Endothelial cell of umbilical vein (primary cell): ENCODE data around the gene NGEF. TPM values are rescaled to one million over a fixed set of nuclear protein-coding genes. Genes with fewer than 3 reads are reported as not detected.

Experiments used
- BruUV-seq: library from RNA; stranded (reverse); fragments of 400-500 nt; replicated peaks from 2 replicates; lab custom pipeline; 2021; lab: Mats Ljungman, UMichigan
- CTCF ChIA-PET: fragments of 300-600, 350-600 bp; sonication (Branson Sonifier 250); formaldehyde crosslinking; loops from one replicate; lab custom pipeline; 2021; ENCODE audit warnings: antibody characterized with exemption, inconsistent platforms; lab: Charles Lee
- POLR2A ChIA-PET: fragments of 300-600, 350-600 bp; sonication (Branson Sonifier 250); formaldehyde crosslinking; loops from one replicate; lab custom pipeline; 2021; ENCODE audit warnings: antibody characterized with exemption, inconsistent platforms; lab: Charles Lee
- DNase-seq: peaks from one replicate; pipeline ENCODE4 v3.0.0-alpha.2; 2011; ENCODE audit warnings: low read depth, low spot score
- FAIRE-seq: peaks from 2 replicates; lab custom pipeline; 2011; peaks lifted over from hg19 to GRCh38; lab: Jason Lieb, UNC
- H2AFZ ChIP-seq: 2 replicates; pipeline ENCODE4 v1.6.0; 2012; ENCODE audit warnings: low read depth, low read length, control low read depth, inconsistent platforms
- H3K27ac ChIP-seq: 2 replicates; pipeline ENCODE4 v1.5.1; 2011; ENCODE audit warnings: low read depth, mild to moderate bottlenecking, control low read depth, low read length, moderate library complexity; ENCODE audit not compliant: insufficient read depth
- H3K27me3 ChIP-seq, 2 experiments: 2 replicates each; pipeline versions ENCODE4 v1.6.0 to v1.6.1; 2011; ENCODE audit warnings: low read length in 2 of 2, mixed read lengths in 1 of 2; ENCODE audit not compliant: control insufficient read depth in 2 of 2, insufficient read depth in 2 of 2
- H3K36me3 ChIP-seq, 2 experiments: 2 replicates in 1 of 2; 3 replicates in 1 of 2; pipeline ENCODE4 v1.5.1; 2011; ENCODE audit warnings: low read length in 2 of 2, mild to moderate bottlenecking in 1 of 2, moderate library complexity in 1 of 2; ENCODE audit not compliant: control insufficient read depth in 2 of 2, insufficient read depth in 2 of 2; ENCODE audit errors: extremely low read depth in 1 of 2
- H3K4me1 ChIP-seq: 3 replicates; pipeline ENCODE4 v1.5.1; 2011; ENCODE audit warnings: mild to moderate bottlenecking, low read length; ENCODE audit not compliant: control insufficient read depth, insufficient read depth; ENCODE audit errors: extremely low read depth
- H3K4me2 ChIP-seq: 2 replicates; pipeline ENCODE4 v1.6.1; 2011; ENCODE audit warnings: low read length, control low read depth, mixed read lengths; ENCODE audit not compliant: insufficient read depth
- H3K4me3 ChIP-seq, 3 experiments: fragments of 200-600 bp in 1 of 3; sonication (generic), shearing (Covaris generic) in 1 of 3; replicated peaks in 1 of 3; 2 replicates each; pipeline ENCODE4 v1.5.1; 2011 to 2016; ENCODE audit warnings: control low read depth in 3 of 3, low read length in 3 of 3, mild to moderate bottlenecking in 2 of 3, inconsistent platforms in 1 of 3, low read depth in 1 of 3, moderate library complexity in 1 of 3; ENCODE audit not compliant: insufficient read depth in 1 of 3
- H3K79me2 ChIP-seq: 2 replicates; pipeline ENCODE4 v1.6.0; 2012; ENCODE audit warnings: low read length, inconsistent platforms; ENCODE audit not compliant: control insufficient read depth, insufficient read depth
- H3K9ac ChIP-seq: replicated peaks from 2 replicates; pipeline ENCODE3; 2011; ENCODE audit warnings: low read length, control low read depth; ENCODE audit not compliant: insufficient read depth; ENCODE audit errors: extremely low read depth
- H3K9me1 ChIP-seq: replicated peaks from 3 replicates; pipeline ENCODE4 v1.6.0; 2011; ENCODE audit warnings: mild to moderate bottlenecking, low read length; ENCODE audit not compliant: control insufficient read depth, insufficient read depth; ENCODE audit errors: extremely low read depth
- H3K9me3 ChIP-seq: replicated peaks from 2 replicates; pipeline ENCODE4 v1.5.1; 2012; ENCODE audit warnings: low read length, inconsistent platforms; ENCODE audit not compliant: control insufficient read depth, insufficient read depth
- H4K20me1 ChIP-seq: replicated peaks from 2 replicates; pipeline ENCODE3; 2011; ENCODE audit warnings: mild to moderate bottlenecking, low read length; ENCODE audit not compliant: control insufficient read depth, insufficient read depth; ENCODE audit errors: extremely low read depth
- EZH2 ChIP-seq: IDR thresholded peaks from 2 replicates; pipeline ENCODE4 v1.6.1; 2012; ENCODE audit warnings: borderline replicate concordance, low read depth, mild to moderate bottlenecking, moderate library complexity, low read length, inconsistent platforms; ENCODE audit not compliant: severe bottlenecking
- FOS ChIP-seq: IDR thresholded peaks from 2 replicates; pipeline ENCODE4 v1.6.1; 2011; ENCODE audit warnings: mild to moderate bottlenecking, low read length, moderate library complexity, borderline replicate concordance; ENCODE audit not compliant: insufficient read depth
- GATA2 ChIP-seq: IDR thresholded peaks from 2 replicates; pipeline ENCODE4 v1.7.0; 2011; ENCODE audit warnings: low read depth, mild to moderate bottlenecking, moderate library complexity, mixed read lengths, low read length; ENCODE audit not compliant: insufficient read length, insufficient read depth
- JUN ChIP-seq: IDR thresholded peaks from 2 replicates; pipeline ENCODE4 v1.6.1; 2011; ENCODE audit warnings: borderline replicate concordance, low read depth; ENCODE audit not compliant: insufficient read length, insufficient read depth
- MYC ChIP-seq: IDR thresholded peaks from one replicate; pipeline ENCODE4 v1.6.1; 2011; ENCODE audit warnings: mild to moderate bottlenecking, low read depth, low read length
- POLR2A ChIP-seq: IDR thresholded peaks from 2 replicates; pipeline ENCODE4 v1.6.1; 2012; ENCODE audit warnings: low read depth, mild to moderate bottlenecking, control low read depth, low read length
- POLR2AphosphoS5 ChIP-seq: IDR thresholded peaks from 2 replicates; pipeline ENCODE4 v1.6.1; 2012; ENCODE audit warnings: low read depth, mild to moderate bottlenecking, control low read depth, low read length, moderate library complexity; ENCODE audit not compliant: insufficient read depth
- dilution Hi-C: fragments of 300-500 bp; cut with MboI; formaldehyde crosslinking; loops from one replicate; pipeline ENCODE4 v1.15.0; 2019; ENCODE audit warnings: low sequenced_read_pairs; ENCODE audit not compliant: extremely low pct_ligation_motif_present
- intact Hi-C: fragments of 100-400 bp; cut with micrococcal nuclease; formaldehyde crosslinking; loops from one replicate; pipeline ENCODE4 v1.10.0; 2022
- polyA plus RNA-seq, 4 experiments: library from polyadenylated mRNA; depleted of rRNA in 3 of 4; stranded (reverse) in 3 of 4; unstranded in 1 of 4; fragments of >200 nt; gene quantifications; 2 replicates each; pipeline versions ENCODE4 v1.2.1 to v1.2.3, GENCODE V29; 2011 to 2012; ENCODE audit warnings: missing spikeins in 1 of 4
- total RNA-seq: library from RNA; stranded (reverse); gene quantifications from 2 replicates; pipeline ENCODE4 v1.2.3, GENCODE V29; 2021
- TF ChIP-seq, protein P1 (sequence below): IDR thresholded peaks from 2 replicates; pipeline ENCODE4 v1.6.1; 2011; ENCODE audit not compliant: insufficient read depth, insufficient read length
- TF ChIP-seq, protein P2 (sequence below), 2 donors: IDR thresholded peaks; 1 replicate in 1 of 2; 2 replicates in 1 of 2; pipeline ENCODE4 v1.5.1; 2011; ENCODE audit warnings: low read length in 2 of 2, mild to moderate bottlenecking in 2 of 2, moderate library complexity in 2 of 2, control low read depth in 1 of 2, inconsistent platforms in 1 of 2, low read depth in 1 of 2; ENCODE audit not compliant: insufficient read depth in 1 of 2; ENCODE audit errors: extremely low read depth in 1 of 2

The NGEF gene
- total and polyA plus RNA-seq, 2 donors (not counting 3 experiments of a cell fraction or from before 2014, with no cell fraction given) = 0.22 to 0.41 TPM

DNA sequence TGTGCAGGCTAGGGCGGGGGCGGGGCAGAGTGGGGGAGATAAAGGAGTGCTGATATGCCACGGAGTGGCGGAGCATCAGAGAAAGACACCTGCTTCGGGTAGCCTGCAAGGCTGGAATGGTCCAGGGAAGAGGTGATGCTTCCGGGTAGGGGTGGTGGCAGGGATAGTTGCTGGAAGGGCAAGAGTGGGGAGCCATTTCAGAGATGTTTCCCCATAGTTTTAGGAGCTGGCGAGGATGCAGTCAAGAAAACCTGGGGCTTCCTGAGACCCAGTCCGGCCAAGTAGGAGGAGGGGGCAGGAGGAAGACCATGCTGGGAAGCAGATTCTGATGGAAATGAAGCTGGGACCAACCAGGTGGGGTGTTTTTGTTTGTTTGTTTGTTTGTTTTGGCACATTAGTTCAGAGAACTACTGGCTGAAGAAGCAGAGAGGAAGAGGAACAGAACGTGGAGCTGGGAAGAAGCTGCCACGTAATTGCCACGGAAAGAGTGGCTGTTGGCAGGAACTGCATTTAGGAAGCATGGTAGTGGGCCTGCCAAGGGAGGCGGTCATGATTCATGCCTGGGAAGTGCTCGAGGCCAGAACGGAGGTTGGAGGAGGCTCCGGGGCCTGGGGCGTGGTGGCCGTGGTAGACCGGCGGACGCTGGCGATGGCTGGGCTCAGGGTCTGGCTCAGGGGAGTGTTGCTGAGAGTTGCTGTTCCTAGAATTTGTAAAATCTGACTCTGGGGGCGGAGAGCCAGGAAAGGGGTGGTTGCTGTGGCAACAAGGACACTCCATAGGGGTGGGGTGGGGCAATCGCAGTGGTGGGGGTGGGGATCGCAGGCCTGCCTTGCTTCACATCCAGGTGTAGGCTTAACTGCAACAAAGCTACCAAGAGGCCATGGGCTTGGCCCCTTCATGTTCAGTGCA, 38.4 kb upstream of the NGEF start:
- Histone ChIP-seq H3K9ac (no peak overlapping the region), H3K9me3 (no peaks in the 10 kb centered on the region), H3K79me2 (no peaks in the 10 kb centered on the region), H3K4me2 (no peak overlapping the region), H3K4me3 (no peak overlapping the region), H3K27ac (no peak overlapping the region), H3K4me1 (peaks cover 4% of the 10 kb centered on the region), H4K20me1 (no peaks in the 10 kb centered on the region), H2AFZ (peak overlapping the region; percentile 13), H3K9me1 (no peaks in the 10 kb centered on the region), H3K27me3 (no peaks in the 10 kb centered on the region), H3K36me3 (no peaks in the 10 kb centered on the region)
- DNase-seq (peak; percentile 89), FAIRE-seq (peak; percentile 95)
- intact Hi-C loops (loop anchor here (1.0 to 10.0 kb wide), 4 partner anchors 9 to 447 kb away; partner anchors contain the start of genes ATG16L1 and INPP5D), dilution Hi-C loops (no loop called here)
- CTCF ChIA-PET = interaction anchor here (0.6 to 1.8 kb wide), 7 partner anchors 9 to 199 kb away, joined by 3 to 17 read pairs (median 4); partner anchors contain the start of gene INPP5D
- no TSS peak for BruUV-seq
- POLR2A ChIA-PET = interaction anchor here (1.8 kb wide), 1 partner anchor 9 kb away, joined by 7 read pairs; the partner anchor contains the start of gene INPP5D
- TF ChIP-seq POLR2A = no peak
- TF ChIP-seq GATA2 = no peak
- peak; percentile 75 for TF ChIP-seq POLR2AphosphoS5
- TF ChIP-seq MYC = peak; percentile 27
- TF ChIP-seq, protein P1, sequence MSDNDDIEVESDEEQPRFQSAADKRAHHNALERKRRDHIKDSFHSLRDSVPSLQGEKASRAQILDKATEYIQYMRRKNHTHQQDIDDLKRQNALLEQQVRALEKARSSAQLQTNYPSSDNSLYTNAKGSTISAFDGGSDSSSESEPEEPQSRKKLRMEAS = peak; percentile 34
- TF ChIP-seq, protein P2, sequence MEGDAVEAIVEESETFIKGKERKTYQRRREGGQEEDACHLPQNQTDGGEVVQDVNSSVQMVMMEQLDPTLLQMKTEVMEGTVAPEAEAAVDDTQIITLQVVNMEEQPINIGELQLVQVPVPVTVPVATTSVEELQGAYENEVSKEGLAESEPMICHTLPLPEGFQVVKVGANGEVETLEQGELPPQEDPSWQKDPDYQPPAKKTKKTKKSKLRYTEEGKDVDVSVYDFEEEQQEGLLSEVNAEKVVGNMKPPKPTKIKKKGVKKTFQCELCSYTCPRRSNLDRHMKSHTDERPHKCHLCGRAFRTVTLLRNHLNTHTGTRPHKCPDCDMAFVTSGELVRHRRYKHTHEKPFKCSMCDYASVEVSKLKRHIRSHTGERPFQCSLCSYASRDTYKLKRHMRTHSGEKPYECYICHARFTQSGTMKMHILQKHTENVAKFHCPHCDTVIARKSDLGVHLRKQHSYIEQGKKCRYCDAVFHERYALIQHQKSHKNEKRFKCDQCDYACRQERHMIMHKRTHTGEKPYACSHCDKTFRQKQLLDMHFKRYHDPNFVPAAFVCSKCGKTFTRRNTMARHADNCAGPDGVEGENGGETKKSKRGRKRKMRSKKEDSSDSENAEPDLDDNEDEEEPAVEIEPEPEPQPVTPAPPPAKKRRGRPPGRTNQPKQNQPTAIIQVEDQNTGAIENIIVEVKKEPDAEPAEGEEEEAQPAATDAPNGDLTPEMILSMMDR (IDR thresholded peaks at IDR 0.05; ENCODE audit: extremely low read depth in 1 of 2, insufficient read depth in 1 of 2, low read depth in 1 of 2, low read length in 2 of 2) = no peak
- peak; percentile 37 for TF ChIP-seq JUN
- TF ChIP-seq FOS = peak; percentile 82
- TF ChIP-seq EZH2 = no peak
